Liver (tissue), 9 donors: ENCODE measurements around the gene ZNF70. TPM values are rescaled to one million over a fixed set of nuclear protein-coding genes. Genes with fewer than 3 reads are reported as not detected.

ENCODE experiments used
- DNase-seq: peaks from one replicate; pipeline ENCODE4 v3.0.0-alpha.2; 2017; ENCODE audit warnings: low spot score
- H3K27ac ChIP-seq, 2 donors: one replicate each; pipeline ENCODE4 v1.7.0; 2013; ENCODE audit warnings: inconsistent platforms in 2 of 2, low read length in 2 of 2, control low read depth in 1 of 2, low read depth in 1 of 2, mild to moderate bottlenecking in 1 of 2
- H3K27me3 ChIP-seq, 4 donors: one replicate each; pipeline versions ENCODE4 v1.6.1 to v1.7.0; 2013; ENCODE audit warnings: low read length in 3 of 4, inconsistent platforms in 1 of 4, mild to moderate bottlenecking in 1 of 4, moderate library complexity in 1 of 4; ENCODE audit not compliant: control insufficient read depth in 4 of 4, insufficient read depth in 4 of 4
- H3K36me3 ChIP-seq, 4 donors: one replicate each; pipeline versions ENCODE4 v1.6.1 to v1.7.0; 2013; ENCODE audit warnings: low read length in 3 of 4, mild to moderate bottlenecking in 3 of 4, low read depth in 1 of 4, moderate library complexity in 1 of 4; ENCODE audit not compliant: control insufficient read depth in 4 of 4, insufficient read depth in 3 of 4
- H3K4me1 ChIP-seq, 4 donors: one replicate each; pipeline versions ENCODE4 v1.6.1 to v1.7.0; 2013; ENCODE audit warnings: low read length in 3 of 4, mild to moderate bottlenecking in 3 of 4, moderate library complexity in 1 of 4; ENCODE audit not compliant: control insufficient read depth in 4 of 4, insufficient read depth in 4 of 4
- H3K4me3 ChIP-seq, 3 donors: one replicate each; pipeline versions ENCODE4 v1.6.1 to v1.7.0; 2013; ENCODE audit warnings: low read length in 3 of 3, control low read depth in 1 of 3, low read depth in 1 of 3, mild to moderate bottlenecking in 1 of 3
- H3K9ac ChIP-seq, 2 donors: one replicate each; pipeline ENCODE4 v1.7.0; 2013; ENCODE audit warnings: low read length in 2 of 2, mild to moderate bottlenecking in 2 of 2, moderate library complexity in 2 of 2, control low read depth in 1 of 2, low read depth in 1 of 2
- H3K9me3 ChIP-seq, 4 donors: one replicate each; pipeline versions ENCODE4 v1.6.1 to v1.7.0; 2013; ENCODE audit warnings: low read length in 3 of 4; ENCODE audit not compliant: control insufficient read depth in 4 of 4
- ATF3 ChIP-seq: IDR thresholded peaks from 2 replicates; pipeline ENCODE4 v1.6.1; 2016; ENCODE audit warnings: antibody characterized with exemption
- CTCF ChIP-seq: fragments of 150-350 bp; IDR thresholded peaks from 2 replicates; pipeline ENCODE4 v1.5.1; 2017; ENCODE audit warnings: improper control_type of control experiment, low read depth, low read length; ENCODE audit not compliant: missing input control
- EGR1 ChIP-seq, 2 donors: IDR thresholded peaks; 2 replicates each; pipeline ENCODE4 v1.6.1; 2016 to 2018; ENCODE audit warnings: antibody characterized with exemption in 2 of 2, low read depth in 2 of 2
- FOXA1 ChIP-seq: IDR thresholded peaks from 2 replicates; pipeline ENCODE4 v1.6.1; 2016; ENCODE audit warnings: antibody characterized with exemption
- FOXA2 ChIP-seq: IDR thresholded peaks from 2 replicates; pipeline ENCODE4 v1.6.1; 2016; ENCODE audit warnings: antibody characterized with exemption
- GABPA ChIP-seq, 2 donors: IDR thresholded peaks in 1 of 2; conservative IDR thresholded peaks in 1 of 2; 2 replicates each; pipeline ENCODE4 v1.6.1; 2016; ENCODE audit warnings: antibody characterized with exemption in 2 of 2, mild to moderate bottlenecking in 1 of 2, moderate library complexity in 1 of 2
- HNF4A ChIP-seq, 2 donors: conservative IDR thresholded peaks; 2 replicates each; pipeline ENCODE4 v1.6.1; 2016; ENCODE audit warnings: antibody characterized with exemption in 2 of 2, mild to moderate bottlenecking in 2 of 2
- HNF4G ChIP-seq: IDR thresholded peaks from 2 replicates; pipeline ENCODE4 v1.6.1; 2016; ENCODE audit warnings: antibody characterized with exemption
- JUND ChIP-seq, 2 donors: IDR thresholded peaks; 2 replicates each; pipeline ENCODE4 v1.6.1; 2016; ENCODE audit warnings: antibody characterized with exemption in 2 of 2
- NR2F2 ChIP-seq: IDR thresholded peaks from 2 replicates; pipeline ENCODE4 v1.6.1; 2016; ENCODE audit warnings: antibody characterized with exemption
- RXRA ChIP-seq, 2 donors: IDR thresholded peaks; 2 replicates each; pipeline ENCODE4 v1.6.1; 2017 to 2018; ENCODE audit warnings: antibody characterized with exemption in 2 of 2, mild to moderate bottlenecking in 1 of 2
- SP1 ChIP-seq: IDR thresholded peaks from 2 replicates; pipeline ENCODE4 v1.6.1; 2018; ENCODE audit warnings: antibody characterized with exemption, mild to moderate bottlenecking
- TAF1 ChIP-seq: conservative IDR thresholded peaks from 2 replicates; pipeline ENCODE4 v1.6.1; 2016; ENCODE audit warnings: antibody characterized with exemption, mild to moderate bottlenecking
- YY1 ChIP-seq: IDR thresholded peaks from 2 replicates; pipeline ENCODE4 v1.6.1; 2016; ENCODE audit warnings: antibody characterized with exemption, mild to moderate bottlenecking
- WGBS: extraction: QIAGEN DNeasy Blood & Tissue Kit; methylation state at CpG from one replicate; pipeline ENCODE4 v1.1.7; 2013; 5-methylcytosine and 5-hydroxymethylcytosine counted together
- polyA plus RNA-seq, 2 donors: library from polyadenylated mRNA; stranded (reverse) in 1 of 2; unstranded in 1 of 2; fragments of 200-250 nt in 1 of 2; fragments of >200 nt in 1 of 2; fragmentation: Nextera tagmentation in 1 of 2; extraction: Ambion mirVana in 1 of 2; gene quantifications; one replicate each; pipeline versions ENCODE4 v1.2.1 to v1.2.3, GENCODE V29; 2013 to 2015
- total RNA-seq, 2 donors: library from RNA; depleted of rRNA; stranded (reverse); fragments of >200 nt; gene quantifications; one replicate each; pipeline ENCODE4 v1.2.3, GENCODE V29; 2014
- TF ChIP-seq, protein P1 (sequence below): IDR thresholded peaks from 2 replicates; pipeline ENCODE4 v1.6.1; 2016; ENCODE audit warnings: antibody characterized with exemption, mild to moderate bottlenecking
- TF ChIP-seq, protein P2 (sequence below): IDR thresholded peaks from 2 replicates; pipeline ENCODE4 v1.6.1; 2016; ENCODE audit warnings: antibody characterized with exemption
- TF ChIP-seq, protein P3 (sequence below): IDR thresholded peaks from 2 replicates; pipeline ENCODE4 v1.6.1; 2016; ENCODE audit warnings: antibody characterized with exemption
- donor health status: healthy.
- donor health status: healthy.
- donor health status: healthy.
- donor health status: healthy.
- donor health status: healthy.

The ZNF70 gene
- total and polyA plus RNA-seq, 4 donors: 0.14 to 1.9 (median 0.68) TPM

GRCh38 chr22:23790819-23791737, 40.2 kb upstream of the ZNF70 start:
- no peak for TF ChIP-seq ATF3
- TF ChIP-seq EGR1 (IDR thresholded peaks at IDR 0.05; ENCODE audit: low read depth in 2 of 2): no peak
- TF ChIP-seq SP1: no peak
- TF ChIP-seq GABPA (IDR thresholded peaks at IDR 0.05 in 1 of 2, conservative IDR thresholded peaks at IDR 0.05 in 1 of 2): no peak
- TF ChIP-seq YY1: no peak
- TF ChIP-seq HNF4A (conservative IDR thresholded peaks at IDR 0.05): no peak
- TF ChIP-seq, protein P1, sequence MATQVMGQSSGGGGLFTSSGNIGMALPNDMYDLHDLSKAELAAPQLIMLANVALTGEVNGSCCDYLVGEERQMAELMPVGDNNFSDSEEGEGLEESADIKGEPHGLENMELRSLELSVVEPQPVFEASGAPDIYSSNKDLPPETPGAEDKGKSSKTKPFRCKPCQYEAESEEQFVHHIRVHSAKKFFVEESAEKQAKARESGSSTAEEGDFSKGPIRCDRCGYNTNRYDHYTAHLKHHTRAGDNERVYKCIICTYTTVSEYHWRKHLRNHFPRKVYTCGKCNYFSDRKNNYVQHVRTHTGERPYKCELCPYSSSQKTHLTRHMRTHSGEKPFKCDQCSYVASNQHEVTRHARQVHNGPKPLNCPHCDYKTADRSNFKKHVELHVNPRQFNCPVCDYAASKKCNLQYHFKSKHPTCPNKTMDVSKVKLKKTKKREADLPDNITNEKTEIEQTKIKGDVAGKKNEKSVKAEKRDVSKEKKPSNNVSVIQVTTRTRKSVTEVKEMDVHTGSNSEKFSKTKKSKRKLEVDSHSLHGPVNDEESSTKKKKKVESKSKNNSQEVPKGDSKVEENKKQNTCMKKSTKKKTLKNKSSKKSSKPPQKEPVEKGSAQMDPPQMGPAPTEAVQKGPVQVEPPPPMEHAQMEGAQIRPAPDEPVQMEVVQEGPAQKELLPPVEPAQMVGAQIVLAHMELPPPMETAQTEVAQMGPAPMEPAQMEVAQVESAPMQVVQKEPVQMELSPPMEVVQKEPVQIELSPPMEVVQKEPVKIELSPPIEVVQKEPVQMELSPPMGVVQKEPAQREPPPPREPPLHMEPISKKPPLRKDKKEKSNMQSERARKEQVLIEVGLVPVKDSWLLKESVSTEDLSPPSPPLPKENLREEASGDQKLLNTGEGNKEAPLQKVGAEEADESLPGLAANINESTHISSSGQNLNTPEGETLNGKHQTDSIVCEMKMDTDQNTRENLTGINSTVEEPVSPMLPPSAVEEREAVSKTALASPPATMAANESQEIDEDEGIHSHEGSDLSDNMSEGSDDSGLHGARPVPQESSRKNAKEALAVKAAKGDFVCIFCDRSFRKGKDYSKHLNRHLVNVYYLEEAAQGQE: no peak
- no peak for TF ChIP-seq FOXA1
- TF ChIP-seq RXRA (IDR thresholded peaks at IDR 0.05): no peak
- no peak for TF ChIP-seq FOXA2
- no peak for TF ChIP-seq NR2F2
- TF ChIP-seq, protein P2, sequence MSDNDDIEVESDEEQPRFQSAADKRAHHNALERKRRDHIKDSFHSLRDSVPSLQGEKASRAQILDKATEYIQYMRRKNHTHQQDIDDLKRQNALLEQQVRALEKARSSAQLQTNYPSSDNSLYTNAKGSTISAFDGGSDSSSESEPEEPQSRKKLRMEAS: no peak
- TF ChIP-seq, protein P3, sequence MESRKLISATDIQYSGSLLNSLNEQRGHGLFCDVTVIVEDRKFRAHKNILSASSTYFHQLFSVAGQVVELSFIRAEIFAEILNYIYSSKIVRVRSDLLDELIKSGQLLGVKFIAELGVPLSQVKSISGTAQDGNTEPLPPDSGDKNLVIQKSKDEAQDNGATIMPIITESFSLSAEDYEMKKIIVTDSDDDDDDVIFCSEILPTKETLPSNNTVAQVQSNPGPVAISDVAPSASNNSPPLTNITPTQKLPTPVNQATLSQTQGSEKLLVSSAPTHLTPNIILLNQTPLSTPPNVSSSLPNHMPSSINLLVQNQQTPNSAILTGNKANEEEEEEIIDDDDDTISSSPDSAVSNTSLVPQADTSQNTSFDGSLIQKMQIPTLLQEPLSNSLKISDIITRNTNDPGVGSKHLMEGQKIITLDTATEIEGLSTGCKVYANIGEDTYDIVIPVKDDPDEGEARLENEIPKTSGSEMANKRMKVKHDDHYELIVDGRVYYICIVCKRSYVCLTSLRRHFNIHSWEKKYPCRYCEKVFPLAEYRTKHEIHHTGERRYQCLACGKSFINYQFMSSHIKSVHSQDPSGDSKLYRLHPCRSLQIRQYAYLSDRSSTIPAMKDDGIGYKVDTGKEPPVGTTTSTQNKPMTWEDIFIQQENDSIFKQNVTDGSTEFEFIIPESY: no peak
- no peak for TF ChIP-seq JUND (IDR thresholded peaks at IDR 0.05)
- TF ChIP-seq CTCF: no peak
- TF ChIP-seq HNF4G: no peak
- no peak for TF ChIP-seq TAF1
- H3K36me3 ChIP-seq: peaks cover 6 to 28% (median 11%) of the 10 kb centered on the region in 4 donors
- H3K9ac ChIP-seq: no peak overlapping the region
- WGBS: 78% methylated on average over 11 of the region's 11 CpGs
- no peak overlapping the region for H3K27ac ChIP-seq
- peaks cover 2 to 22% (median 14%) of the 10 kb centered on the region in 4 donors for H3K4me1 ChIP-seq
- H3K27me3 ChIP-seq: no peaks in the 10 kb centered on the region
- no peak overlapping the region for H3K4me3 ChIP-seq
- H3K9me3 ChIP-seq: no peaks in the 10 kb centered on the region
- no peak for DNase-seq
